PFSK-1 (cell line): Measurements from ENCODE around the gene SMIM35.

Source experiments
- FOXP2 ChIP-seq: optimal IDR thresholded peaks from 2 replicates; pipeline ENCODE3; 2011; ENCODE audit warnings: borderline replicate concordance, control low read depth, inconsistent platforms; ENCODE audit not compliant: insufficient read depth; ENCODE audit errors: extremely low read length, extremely low read depth
- POLR2AphosphoS5 ChIP-seq: IDR thresholded peaks from 2 replicates; pipeline ENCODE4 v1.6.1; 2012; ENCODE audit warnings: low read depth, mild to moderate bottlenecking, control low read depth, low read length, moderate library complexity
- TAF1 ChIP-seq: IDR thresholded peaks from 2 replicates; pipeline ENCODE4 v1.6.1; 2012; ENCODE audit warnings: low read length, control low read depth, borderline replicate concordance; ENCODE audit not compliant: insufficient read depth

DNA sequence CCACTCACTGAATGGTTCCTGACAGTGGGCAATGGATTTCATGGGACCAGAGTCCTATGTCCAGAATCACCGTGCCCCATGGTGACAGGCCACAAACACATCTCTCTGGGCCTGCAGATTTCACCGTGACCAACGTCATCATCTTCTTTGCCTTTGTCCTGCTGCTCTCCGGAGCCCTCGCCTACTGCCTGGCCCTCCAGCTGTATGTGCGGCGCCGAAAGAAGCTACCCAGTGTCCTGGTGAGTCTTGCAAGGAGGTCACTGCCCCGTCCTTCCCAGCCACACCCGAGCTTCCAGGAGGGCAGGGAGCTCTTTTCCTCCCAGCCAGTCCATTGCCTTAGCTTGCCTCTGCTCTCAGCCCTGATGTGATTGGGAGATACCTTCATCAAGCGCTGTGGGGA, 91.3 kb downstream of the SMIM35 start:
- TF ChIP-seq POLR2AphosphoS5 (no peak), TAF1 (no peak), FOXP2 (no peak)
